ENCODE results near the gene ARSB.

DNA sequence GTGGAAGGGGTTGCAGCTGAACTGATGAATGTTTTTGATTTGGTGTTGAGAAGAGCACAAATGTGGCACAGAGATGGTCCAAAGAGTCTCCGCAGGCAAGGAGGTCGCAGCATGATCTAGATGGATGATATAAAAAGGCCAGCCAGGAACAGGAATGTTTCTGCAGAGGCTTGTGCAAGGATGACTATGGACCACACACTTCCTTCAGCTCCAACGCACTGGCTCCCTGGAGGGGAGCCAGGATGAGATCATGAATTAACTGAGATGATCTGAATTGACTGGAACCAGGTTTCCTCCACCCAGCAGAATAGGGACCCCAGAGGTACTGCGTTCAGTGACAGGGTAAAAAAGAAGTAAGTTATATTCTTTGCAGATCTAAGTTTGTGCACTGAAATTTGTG, 89.0 kb downstream of the ARSB start:
- TF ChIP-seq EZH2 (IDR thresholded peaks at IDR 0.05; ENCODE audit: insufficient read depth, poor library complexity, severe bottlenecking) (no peak), EZH2phosphoT487 (IDR thresholded peaks at IDR 0.05; ENCODE audit: insufficient read depth, low read depth) (no peak)
